Naive B cell (primary cell): ENCODE measurements around the gene FCF1. TPM values are rescaled to one million over a fixed set of nuclear protein-coding genes. Genes with fewer than 3 reads are reported as not detected.

Experiments used
- polyA plus RNA-seq, 6 donors: library from polyadenylated mRNA; unstranded; fragments of 300-500 nt; fragmentation: Illumina TruSeq; gene quantifications; one replicate each; pipeline ENCODE4 v1.2.3, GENCODE V29; 2021; ENCODE audit warnings: low read depth in 6 of 6

FCF1 gene
- polyA plus RNA-seq, 6 donors from 2014 or later, result 28.3 to 42.3 (median 33.8) TPM

Other genes starting within 250 kb of the FCF1 start
- gene NPC2, start 219.8 kb upstream of the FCF1 start, polyA plus RNA-seq, result 100 to 1,000 TPM; 174 to 259 (median 195) TPM
- 10 to 100 TPM; 63.9 to 84.9 (median 77.1) TPM for gene ISCA2, start 219.4 kb upstream of the FCF1 start, polyA plus RNA-seq
- under 1 TPM; 0.09 to 0.86 (median 0.17) TPM for gene LTBP2, start 100.9 kb upstream of the FCF1 start, polyA plus RNA-seq
- 10 to 100 TPM in 5 of 6 donors, 1 to 10 TPM in 1; 8.1 to 16.1 (median 13.6) TPM for gene AREL1, start 64 bp upstream of the FCF1 start, polyA plus RNA-seq
- gene YLPM1, start 50.2 kb downstream of the FCF1 start, polyA plus RNA-seq, result 10 to 100 TPM in 4 of 6 donors, 1 to 10 TPM in 2; 5.4 to 27.1 (median 12.1) TPM
- gene PROX2, start 163.0 kb downstream of the FCF1 start, polyA plus RNA-seq, result under 1 TPM in 1 of 6 donors, not detected in 5; 0.22 TPM
- gene DLST, start 168.8 kb downstream of the FCF1 start, polyA plus RNA-seq, result 10 to 100 TPM in 1 of 6 donors, 1 to 10 TPM in 5; 6.6 to 10.5 (median 8.2) TPM
- gene RPS6KL1, start 210.1 kb downstream of the FCF1 start, polyA plus RNA-seq, result under 1 TPM in 2 of 6 donors, not detected in 4; 0.34 to 0.42 TPM
- gene PGF, start 242.5 kb downstream of the FCF1 start, polyA plus RNA-seq, result under 1 TPM in 4 of 6 donors, not detected in 2; 0.13 to 0.65 (median 0.15) TPM